ENCODE results near the gene CEP290.
A peak's percentile ranks its signal among the peaks of the same experiment; 100 is the strongest.

The CEP290 gene

GRCh38 chr12:88141774-88142609 lies at the start of gene CEP290, which contains the start of gene TMTC3:
Gene CEP290, minus strand, starts transcription at chr12:88142088. Its CDS starts 781 bp downstream, at chr12:88141307.
Gene TMTC3, plus strand, starts transcription at chr12:88142307. Its CDS starts 6,009 bp downstream, at chr12:88148316.
- DNase-seq: peak; percentile 99

- no peak for DNase-seq
These were observed 46.3 kb upstream of the CEP290 start for GRCh38 chr12:88188180-88188579.

GRCh38 chr12:88187571-88187970 lies 45.7 kb upstream of the CEP290 start:
- DNase-seq: no peak

DNA sequence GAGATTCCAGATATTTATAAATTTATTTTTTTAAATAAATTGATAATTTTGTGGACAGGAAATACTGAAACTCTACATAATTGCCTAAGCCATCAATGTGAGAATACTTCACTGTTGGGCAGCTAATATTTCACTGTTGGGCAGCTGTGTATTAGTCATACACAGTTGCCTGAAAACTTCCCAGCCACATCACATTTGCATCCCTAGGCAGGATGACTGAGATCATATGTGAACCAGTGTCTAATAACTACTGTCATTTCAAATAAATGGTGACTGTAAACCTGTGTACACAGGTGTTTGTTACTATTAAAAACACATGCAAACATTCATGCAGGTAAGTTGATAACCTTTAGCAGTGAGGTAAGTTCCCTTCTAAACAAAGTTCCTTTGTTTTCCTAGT lies 44.1 kb upstream of the CEP290 start:
- DNase-seq: no peak

GRCh38 chr12:88185279-88185678 lies 43.4 kb upstream of the CEP290 start:
- DNase-seq: no peak

DNA sequence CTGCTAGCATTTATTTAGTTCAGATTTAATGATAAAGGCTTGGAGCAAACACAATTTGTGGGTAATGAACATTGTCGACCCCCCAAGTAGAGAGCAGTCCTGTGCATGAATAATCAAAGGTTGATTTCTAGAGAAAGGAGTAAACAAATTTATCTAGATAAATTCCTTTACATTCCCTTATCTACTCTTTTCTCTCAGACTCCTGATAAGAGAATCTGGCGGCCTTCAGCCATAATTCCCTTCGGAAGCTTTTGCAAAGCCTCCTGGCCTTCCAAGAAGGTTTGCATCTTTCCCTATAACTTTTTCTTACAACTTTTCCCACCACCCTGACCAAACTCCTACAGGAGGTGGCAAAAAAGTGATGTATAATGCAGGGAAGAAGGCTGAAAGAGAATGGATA lies 42.3 kb upstream of the CEP290 start:
- no peak for DNase-seq

DNA sequence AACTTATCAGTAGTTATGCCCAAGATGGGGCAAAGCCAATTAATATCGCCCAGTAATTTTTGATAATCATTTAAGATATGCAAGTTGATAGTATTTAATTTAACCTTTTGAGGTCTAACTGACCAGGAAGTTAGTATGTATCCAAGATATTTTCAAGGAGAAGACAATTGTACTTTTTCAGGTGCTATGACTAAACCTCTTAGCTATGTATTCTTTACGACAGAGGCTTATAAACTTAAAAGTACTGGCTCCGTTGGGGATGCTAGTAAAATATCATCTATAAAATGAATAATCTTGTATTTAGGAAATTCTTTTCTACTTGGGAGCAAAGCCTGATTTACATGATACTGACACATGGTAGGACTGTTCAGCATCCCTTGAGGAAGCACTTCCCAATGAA lies 40.5 kb upstream of the CEP290 start:
- no peak for DNase-seq

DNA sequence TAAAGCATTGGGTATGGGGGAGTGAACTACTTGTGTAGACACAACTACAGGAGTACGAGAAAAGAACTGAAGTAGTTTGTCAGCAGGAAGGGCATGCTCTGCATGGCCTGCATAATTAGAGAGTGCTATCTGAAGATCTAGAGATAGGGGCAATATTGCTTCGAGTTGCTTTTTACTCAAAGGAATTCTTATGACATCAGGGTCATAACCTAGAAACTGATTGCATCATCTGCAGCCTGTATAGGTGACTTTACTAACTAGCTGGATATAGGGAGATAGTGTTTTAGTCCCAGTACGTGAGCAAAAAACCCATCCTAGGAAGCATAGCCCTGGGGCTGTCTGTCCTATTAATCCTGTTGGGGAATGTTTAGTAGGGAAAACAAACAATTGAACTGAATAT lies 40.0 kb upstream of the CEP290 start:
- no peak for DNase-seq

DNA sequence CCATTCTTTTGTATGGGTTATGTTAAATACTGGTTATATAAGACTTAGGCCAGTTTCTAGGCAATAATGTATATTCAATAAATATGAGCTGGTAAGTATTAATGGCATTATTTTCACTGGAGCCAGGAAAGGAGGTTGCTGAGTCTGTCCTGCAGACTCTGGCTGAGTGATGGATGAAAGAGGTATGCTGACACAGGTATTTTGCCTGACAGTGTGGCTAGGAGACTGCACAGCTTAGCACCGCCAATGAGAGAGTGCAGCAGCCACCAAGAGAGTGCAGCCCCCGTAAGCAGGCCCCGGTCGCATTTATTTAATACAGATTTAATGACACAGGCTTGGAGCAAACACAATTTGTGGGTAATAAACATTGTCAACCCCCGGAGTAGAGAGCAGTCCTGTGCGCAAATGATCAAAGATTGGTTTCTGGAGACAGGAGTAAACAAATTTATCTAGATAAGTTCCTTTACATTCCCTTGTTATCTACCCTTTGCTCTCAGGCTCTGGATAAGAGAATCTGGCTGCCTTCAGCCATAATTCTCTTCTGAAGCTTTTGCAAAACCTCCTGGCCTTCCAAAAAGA lies 37.6 kb upstream of the CEP290 start:
- DNase-seq: no peak

DNA sequence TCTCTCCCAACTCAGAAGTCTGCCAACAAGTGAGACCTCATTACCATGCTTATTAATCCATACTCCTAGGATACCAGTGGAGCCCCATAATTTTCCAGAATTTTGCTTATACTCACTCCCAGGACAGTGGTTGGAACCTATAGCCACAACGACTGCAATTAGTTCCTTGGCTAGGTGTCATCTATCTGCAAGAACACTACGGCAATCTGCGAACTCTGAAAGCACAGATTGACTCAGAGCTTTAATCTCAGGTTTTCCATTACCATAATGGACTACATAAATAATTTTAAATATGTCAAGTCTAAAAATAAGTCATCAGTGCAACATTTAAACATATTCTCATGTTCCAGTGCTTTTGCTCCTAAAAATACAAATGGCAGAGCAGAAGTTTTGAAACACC lies 33.7 kb upstream of the CEP290 start:
- DNase-seq: no peak

DNA sequence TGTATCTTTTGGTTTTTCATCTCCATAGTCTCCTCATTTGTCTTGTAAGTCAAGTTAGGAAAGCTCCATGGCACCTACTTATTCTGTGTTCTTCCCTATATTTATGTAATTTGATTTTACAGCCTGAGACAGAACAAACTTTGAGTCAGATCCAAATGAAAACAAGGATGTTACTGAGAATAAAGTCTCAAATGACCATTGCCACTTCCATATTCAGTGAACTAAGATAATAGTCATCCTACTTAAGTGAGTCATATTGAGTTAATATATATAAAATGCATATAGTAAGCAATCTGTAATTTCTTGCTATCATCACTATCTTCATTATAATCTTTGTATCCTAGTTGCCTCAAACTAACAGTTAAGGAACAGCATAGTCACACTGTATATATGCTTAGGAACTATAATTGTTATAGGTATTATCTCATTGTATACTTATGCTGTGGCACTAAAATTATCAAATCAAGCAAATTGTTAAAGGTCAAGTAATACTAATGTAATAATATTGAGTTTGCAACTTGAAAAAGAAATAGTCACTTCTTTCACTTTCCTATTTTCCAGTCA lies 31.0 kb upstream of the CEP290 start:
- no peak for DNase-seq

DNA sequence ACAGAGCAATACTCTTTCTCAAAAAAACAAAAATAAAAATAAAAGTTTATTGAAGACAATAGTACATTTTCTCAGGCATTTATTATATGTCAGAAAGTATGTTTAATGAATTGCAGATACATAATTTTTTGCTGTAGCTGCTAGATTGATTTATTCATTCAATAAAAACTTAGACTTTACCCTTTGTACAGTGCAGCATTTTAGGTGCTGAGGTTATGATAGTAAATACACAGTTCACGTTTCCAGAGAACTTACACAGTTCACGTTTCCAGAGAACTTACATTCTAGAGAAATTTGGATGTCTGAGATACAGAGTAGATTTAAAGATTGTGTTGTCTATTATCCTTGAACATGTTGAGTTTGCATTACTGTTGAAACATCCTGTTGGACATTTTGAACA lies 25.5 kb upstream of the CEP290 start:
- no peak for DNase-seq

DNA sequence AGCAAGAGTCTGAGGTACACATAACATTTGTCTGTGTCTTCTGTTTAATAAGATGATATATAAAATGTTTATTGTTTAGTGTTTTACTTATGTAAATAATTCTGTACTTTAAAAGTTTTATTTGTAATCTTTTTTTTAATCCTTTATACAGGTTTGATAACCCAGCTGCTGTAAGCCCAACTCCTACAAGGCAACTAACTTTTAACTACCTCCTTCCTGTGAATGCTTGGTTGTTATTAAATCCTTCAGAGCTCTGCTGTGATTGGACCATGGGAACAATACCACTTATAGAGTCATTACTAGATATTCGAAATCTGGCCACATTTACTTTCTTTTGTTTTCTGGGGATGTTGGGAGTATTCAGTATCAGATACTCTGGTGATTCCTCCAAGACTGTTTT lies 24.3 kb upstream of the CEP290 start:
- DNase-seq: no peak

DNA sequence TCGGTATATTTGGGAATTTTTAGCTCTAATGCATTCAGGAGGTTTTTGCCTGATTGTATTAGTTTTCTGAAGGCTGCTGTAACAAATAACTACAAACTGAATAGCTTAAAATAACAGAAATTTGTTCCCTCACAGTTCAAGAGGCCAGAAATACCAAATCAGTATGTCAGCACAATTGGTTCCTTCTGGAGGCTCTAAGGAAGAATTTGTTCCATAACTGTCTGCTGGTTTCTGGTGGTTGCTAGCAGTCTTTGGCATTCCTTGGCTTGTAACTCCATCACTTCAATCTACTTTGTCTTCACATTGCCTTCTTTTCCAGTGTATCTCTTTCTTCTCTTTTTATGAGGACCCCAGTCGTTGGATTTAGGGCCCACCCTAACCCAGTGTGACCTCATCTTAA lies 21.5 kb upstream of the CEP290 start:
- no peak for DNase-seq

DNA sequence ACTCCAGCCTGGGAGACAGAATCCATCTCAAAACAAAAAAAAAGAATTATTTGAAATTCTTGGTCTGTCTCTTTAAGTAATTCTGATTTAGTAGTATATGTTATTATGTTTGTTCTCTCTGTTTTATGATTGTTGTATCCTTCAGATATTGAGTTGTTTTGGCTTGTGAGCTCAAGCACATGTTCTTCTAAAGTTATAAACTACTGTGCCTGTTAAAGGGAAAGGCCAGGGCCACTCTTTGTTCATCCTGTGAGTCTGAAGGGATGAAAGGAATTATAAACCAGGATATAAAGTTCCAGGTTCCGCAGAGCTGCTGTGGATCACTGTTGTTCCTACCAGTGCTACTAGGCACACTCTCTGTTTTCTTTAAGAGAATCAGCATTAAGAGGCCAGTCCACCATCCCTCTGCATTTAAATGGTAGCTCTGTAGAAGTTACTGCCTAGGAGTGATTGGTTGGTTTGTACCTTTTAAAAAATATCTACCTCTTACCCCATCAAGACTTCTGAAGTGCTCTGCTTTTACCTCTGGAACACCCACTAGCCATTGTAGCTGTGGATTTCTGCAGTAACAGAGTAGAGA lies 14.3 kb upstream of the CEP290 start:
- no peak for DNase-seq

DNA sequence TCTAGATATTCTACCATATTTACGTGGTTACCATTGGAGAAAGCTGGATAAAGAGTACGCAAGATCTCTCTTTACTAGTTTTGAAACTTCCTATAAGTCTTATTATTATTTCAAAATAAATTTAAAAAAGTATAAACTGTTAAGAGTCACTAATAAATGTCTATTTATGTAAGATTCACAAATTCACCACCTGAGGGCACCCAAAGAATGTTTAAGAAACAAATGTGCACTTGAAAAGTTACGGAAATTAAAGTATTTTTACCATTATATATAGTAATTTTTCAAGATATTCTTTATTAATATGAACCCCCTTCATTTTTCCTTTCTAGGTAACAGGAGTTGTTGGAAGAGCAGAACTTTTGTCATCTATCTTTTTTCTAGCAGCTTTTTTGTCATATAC lies 12.1 kb upstream of the CEP290 start:
- DNase-seq: no peak

GRCh38 chr12:88150063-88150462 lies 8.2 kb upstream of the CEP290 start:
- no peak for DNase-seq

GRCh38 chr12:88145567-88146505 lies 3.9 kb upstream of the CEP290 start:
- peak; percentile 40 for DNase-seq

DNA sequence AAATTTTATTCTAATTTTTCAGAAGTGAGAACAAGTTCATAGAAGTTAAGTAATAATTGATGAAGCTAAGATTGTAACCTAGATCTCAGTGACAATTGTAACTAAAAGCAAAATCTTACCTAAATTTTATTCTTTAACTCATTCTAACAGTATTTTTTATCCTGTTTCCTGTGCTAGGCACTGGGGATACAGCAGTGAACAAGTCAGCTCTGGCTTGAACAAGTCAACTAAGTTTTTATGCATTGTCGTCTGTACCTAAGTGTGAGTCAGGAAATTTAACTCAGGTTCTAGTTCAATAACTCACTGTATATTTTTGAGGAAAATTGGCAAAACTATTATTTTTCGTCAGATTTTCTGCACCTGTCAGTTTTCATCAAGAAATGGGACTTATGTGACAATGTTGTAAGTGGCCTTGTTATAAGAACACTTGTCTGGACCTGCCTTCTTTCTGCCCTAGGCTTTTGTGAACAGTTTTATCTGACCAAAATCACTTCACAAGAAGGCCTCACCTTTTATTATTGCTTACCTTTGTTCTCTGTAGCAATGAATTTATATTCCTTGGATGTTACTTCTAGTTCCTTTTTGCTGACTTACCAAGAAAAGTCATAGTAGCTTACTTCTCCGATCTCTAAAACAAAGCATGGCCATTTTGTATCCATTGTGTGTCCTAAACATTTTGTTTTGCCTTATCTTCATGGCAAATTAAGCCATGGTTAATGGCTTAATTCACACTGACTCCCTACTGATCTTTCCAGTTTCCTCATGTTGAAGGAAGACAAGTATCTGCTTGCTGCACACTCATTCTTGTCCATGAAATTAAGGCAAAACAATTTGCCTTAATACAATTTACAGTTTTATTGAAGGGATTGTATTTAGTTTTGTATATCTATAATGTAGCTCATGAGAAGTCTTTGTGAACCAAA lies 2.9 kb upstream of the CEP290 start:
- DNase-seq: no peak

GRCh38 chr12:88144037-88144436 lies 2.1 kb upstream of the CEP290 start:
- no peak for DNase-seq

DNA sequence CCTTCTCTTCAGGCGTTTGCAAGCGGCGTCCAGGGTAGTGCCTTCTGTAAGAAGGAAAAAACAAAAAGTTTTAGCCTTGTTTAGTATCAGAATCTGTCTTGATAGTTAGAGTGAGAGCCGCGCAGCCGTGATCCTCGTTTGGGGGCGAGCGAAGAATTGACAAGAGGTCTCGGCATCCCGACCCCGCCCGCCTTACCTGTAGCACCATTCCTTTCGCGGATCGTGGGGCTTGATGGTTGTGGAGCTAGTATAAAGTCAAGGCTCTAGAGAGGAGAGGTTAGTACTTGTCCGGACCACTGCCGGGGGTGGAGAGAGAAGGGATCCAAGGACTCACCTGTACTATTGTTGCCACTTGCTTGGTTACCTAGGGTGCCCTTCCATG lies 713 bp upstream of the CEP290 start:
- DNase-seq: peak; percentile 54

DNA sequence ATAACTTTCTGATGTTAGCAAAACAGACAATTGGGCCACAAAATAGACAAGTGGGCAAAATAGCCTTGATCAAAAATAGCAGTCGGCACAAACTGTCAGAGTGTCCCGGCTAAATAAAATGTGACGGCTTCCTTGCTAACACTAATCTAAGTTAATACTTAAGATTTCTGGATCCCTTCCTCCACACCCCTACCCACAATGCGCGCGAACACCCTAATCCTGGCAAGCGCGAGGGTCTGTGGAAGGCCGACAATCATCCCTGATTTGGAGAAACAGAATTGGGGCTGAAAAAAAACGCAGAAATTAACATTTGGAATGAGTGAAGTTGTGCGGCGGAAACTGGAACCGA lies 489 bp downstream of the CEP290 start:
- DNase-seq: no peak
